ENCODE measurements around the gene C16orf95. TPM values are rescaled to one million over a fixed set of nuclear protein-coding genes. Genes with fewer than 3 reads are reported as not detected.

C16orf95 gene
- polyA plus RNA-seq, 1 donor from 2014 or later, result 5.9 TPM

GRCh38 chr16:87266846-87267245 is 50.3 kb downstream of the C16orf95 start:
- Histone ChIP-seq H4K20me1 (ENCODE audit: insufficient read depth) (no peaks in the 10 kb centered on the region), H3K4me3 (ENCODE audit: low read length) (no peak overlapping the region), H2AFZ (ENCODE audit: low read depth, low read length) (no peak overlapping the region), H3K36me3 (ENCODE audit: insufficient read depth, low read length) (no peaks in the 10 kb centered on the region), H3K4me2 (ENCODE audit: low read length) (no peak overlapping the region), H3K9ac (ENCODE audit: low read length) (no peak overlapping the region), H3K27ac (ENCODE audit: low read length) (no peak overlapping the region), H3K9me2 (ENCODE audit: insufficient read depth, low read length) (no peaks in the 10 kb centered on the region), H3K27me3 (ENCODE audit: insufficient read depth, low read depth, low read length) (no peaks in the 10 kb centered on the region), H3K9me3 (ENCODE audit: low read length) (no peaks in the 10 kb centered on the region), H3K79me2 (replicated peaks; ENCODE audit: insufficient read depth, low read length) (no peaks in the 10 kb centered on the region), H3F3A (ENCODE audit: insufficient read depth, low read length, poor library complexity, severe bottlenecking) (no peaks in the 10 kb centered on the region)
- no peak for TF ChIP-seq EP300 (conservative IDR thresholded peaks at IDR 0.05; ENCODE audit: poor library complexity, severe bottlenecking)
- no peak for TF ChIP-seq POLR2AphosphoS5 (IDR thresholded peaks at IDR 0.05)
- no peak for TF ChIP-seq SMC3 (conservative IDR thresholded peaks at IDR 0.05; ENCODE audit: poor library complexity)
- TF ChIP-seq EZH2 (IDR thresholded peaks at IDR 0.05; ENCODE audit: borderline replicate concordance, insufficient read depth, low read length, poor library complexity, severe bottlenecking), result no peak
- TF ChIP-seq MXI1 (conservative IDR thresholded peaks at IDR 0.05; ENCODE audit: poor library complexity, severe bottlenecking), result no peak
- no peak for TF ChIP-seq RAD21 (conservative IDR thresholded peaks at IDR 0.05)
- TF ChIP-seq TAF1 (IDR thresholded peaks at IDR 0.05; ENCODE audit: low read depth), result no peak
- no peak for TF ChIP-seq CTCF (IDR thresholded peaks at IDR 0.05; ENCODE audit: poor library complexity, severe bottlenecking)
- TF ChIP-seq REST (IDR thresholded peaks at IDR 0.05; ENCODE audit: borderline replicate concordance), result no peak

GRCh38 chr16:87265261-87265660 is 51.9 kb downstream of the C16orf95 start:
- no peaks in the 10 kb centered on the region for H4K20me1 ChIP-seq (ENCODE audit: insufficient read depth)
- no peak for TF ChIP-seq CTCF (IDR thresholded peaks at IDR 0.05; ENCODE audit: poor library complexity, severe bottlenecking)
- no peak for TF ChIP-seq RAD21 (conservative IDR thresholded peaks at IDR 0.05)
- no peak for TF ChIP-seq EZH2 (IDR thresholded peaks at IDR 0.05; ENCODE audit: borderline replicate concordance, insufficient read depth, low read length, poor library complexity, severe bottlenecking)
- no peak for TF ChIP-seq REST (IDR thresholded peaks at IDR 0.05; ENCODE audit: borderline replicate concordance)
- TF ChIP-seq EP300 (conservative IDR thresholded peaks at IDR 0.05; ENCODE audit: poor library complexity, severe bottlenecking), result no peak
- no peak for TF ChIP-seq MXI1 (conservative IDR thresholded peaks at IDR 0.05; ENCODE audit: poor library complexity, severe bottlenecking)
- no peak for TF ChIP-seq TAF1 (IDR thresholded peaks at IDR 0.05; ENCODE audit: low read depth)
- no peaks in the 10 kb centered on the region for H3K36me3 ChIP-seq (ENCODE audit: insufficient read depth, low read length)
- H3K4me2 ChIP-seq (ENCODE audit: low read length), result no peak overlapping the region
- no peak overlapping the region for H2AFZ ChIP-seq (ENCODE audit: low read depth, low read length)
- no peak overlapping the region for H3K4me3 ChIP-seq (ENCODE audit: low read length)
- H3K9me3 ChIP-seq (ENCODE audit: low read length), result no peaks in the 10 kb centered on the region
- no peak overlapping the region for H3K9ac ChIP-seq (ENCODE audit: low read length)
- H3K27ac ChIP-seq (ENCODE audit: low read length), result no peak overlapping the region
- no peaks in the 10 kb centered on the region for H3K9me2 ChIP-seq (ENCODE audit: insufficient read depth, low read length)
- H3K79me2 ChIP-seq (replicated peaks; ENCODE audit: insufficient read depth, low read length), result no peaks in the 10 kb centered on the region
- no peaks in the 10 kb centered on the region for H3F3A ChIP-seq (ENCODE audit: insufficient read depth, low read length, poor library complexity, severe bottlenecking)
- H3K27me3 ChIP-seq (ENCODE audit: insufficient read depth, low read depth, low read length), result no peaks in the 10 kb centered on the region

All from neural cell (in vitro differentiated cells).